HG02610 (cell line): ENCODE data around the gene DNAAF5.
"Not testable (repeated sequence)": the region's sequence is repeated elsewhere in the genome, so short reads cannot be mapped to it uniquely, and the experiment has no call there.

ENCODE experiments used
- ATAC-seq: cut with Tn5 transposase; IDR thresholded peaks from one replicate; pipeline ENCODE4 v1.9.1; 2021; ENCODE audit warnings: mild to moderate bottlenecking, moderate library complexity; ENCODE audit not compliant: unreplicated experiment

Gene DNAAF5

GRCh38 chr7:729140-730000 lies 2.9 kb downstream of the DNAAF5 start:
- no peak for ATAC-seq

GRCh38 chr7:730501-731439 lies 4.3 kb downstream of the DNAAF5 start:
- no peak for ATAC-seq

- ATAC-seq, result no peak
These were observed 5.1 kb downstream of the DNAAF5 start for GRCh38 chr7:731440-732085.

- no peak for ATAC-seq
These were observed 5.6 kb downstream of the DNAAF5 start for GRCh38 chr7:732094-732541.

GRCh38 chr7:732556-732955 lies 6.1 kb downstream of the DNAAF5 start:
- no peak for ATAC-seq

GRCh38 chr7:734214-734613 lies 7.7 kb downstream of the DNAAF5 start:
- no peak for ATAC-seq

GRCh38 chr7:734808-735207 lies 8.3 kb downstream of the DNAAF5 start:
- ATAC-seq, result no peak

- ATAC-seq, result no peak
These were observed 11.7 kb downstream of the DNAAF5 start for GRCh38 chr7:738241-738640.

GRCh38 chr7:738723-739454 lies 12.4 kb downstream of the DNAAF5 start:
- ATAC-seq, result no peak

GRCh38 chr7:739455-739982 lies 13.0 kb downstream of the DNAAF5 start:
- ATAC-seq, result no peak

- no peak for ATAC-seq
These were observed 13.8 kb downstream of the DNAAF5 start for GRCh38 chr7:739983-740942.

- no peak for ATAC-seq
These were observed 14.7 kb downstream of the DNAAF5 start for GRCh38 chr7:741191-741671.

GRCh38 chr7:741850-742249 lies 15.4 kb downstream of the DNAAF5 start:
- ATAC-seq, result no peak

- ATAC-seq, result no peak
These were observed 16.3 kb downstream of the DNAAF5 start for GRCh38 chr7:742791-743190.

- ATAC-seq, result not testable (repeated sequence)
These were observed 17.0 kb downstream of the DNAAF5 start for GRCh38 chr7:743341-744127.

GRCh38 chr7:744128-744520 lies 17.6 kb downstream of the DNAAF5 start:
- ATAC-seq, result not testable (repeated sequence)

- no peak for ATAC-seq
These were observed 18.4 kb downstream of the DNAAF5 start for GRCh38 chr7:744854-745430.
